Measurements from ENCODE around the gene TRIM14.
"Not testable (repeated sequence)": the region's sequence is repeated elsewhere in the genome, so short reads cannot be mapped to it uniquely, and the experiment has no call there.

The TRIM14 gene

GRCh38 chr9:98140503-98140902 lies 21.5 kb upstream of the TRIM14 start:
- DNase-seq (ENCODE audit: low spot score) = no peak

- DNase-seq (ENCODE audit: low spot score) = no peak
Measured at GRCh38 chr9:98136489-98136888, 17.5 kb upstream of the TRIM14 start.

DNA sequence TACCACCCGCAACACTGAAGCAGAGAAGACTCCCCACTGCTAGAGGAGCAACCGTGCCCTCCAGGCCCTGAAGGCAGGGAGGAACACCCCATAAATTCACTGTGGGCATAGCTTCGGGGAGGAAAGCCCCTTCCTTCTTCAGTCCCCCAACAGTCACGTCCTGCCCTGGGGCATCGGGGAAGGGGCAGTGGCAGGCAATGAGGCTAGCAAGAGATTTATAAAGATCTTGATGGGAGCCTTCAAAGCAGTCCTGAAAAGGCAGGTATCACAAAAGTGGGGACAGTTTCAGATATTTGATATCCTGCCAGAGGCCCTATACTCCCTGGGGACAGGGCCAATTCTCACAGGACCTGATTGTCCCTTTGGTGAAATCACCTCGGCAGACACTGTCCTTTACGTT lies 16.9 kb upstream of the TRIM14 start:
- no peak for DNase-seq (ENCODE audit: low spot score)

- no peak for DNase-seq (ENCODE audit: low spot score)
Measured at GRCh38 chr9:98135558-98135934, 16.5 kb upstream of the TRIM14 start.

DNA sequence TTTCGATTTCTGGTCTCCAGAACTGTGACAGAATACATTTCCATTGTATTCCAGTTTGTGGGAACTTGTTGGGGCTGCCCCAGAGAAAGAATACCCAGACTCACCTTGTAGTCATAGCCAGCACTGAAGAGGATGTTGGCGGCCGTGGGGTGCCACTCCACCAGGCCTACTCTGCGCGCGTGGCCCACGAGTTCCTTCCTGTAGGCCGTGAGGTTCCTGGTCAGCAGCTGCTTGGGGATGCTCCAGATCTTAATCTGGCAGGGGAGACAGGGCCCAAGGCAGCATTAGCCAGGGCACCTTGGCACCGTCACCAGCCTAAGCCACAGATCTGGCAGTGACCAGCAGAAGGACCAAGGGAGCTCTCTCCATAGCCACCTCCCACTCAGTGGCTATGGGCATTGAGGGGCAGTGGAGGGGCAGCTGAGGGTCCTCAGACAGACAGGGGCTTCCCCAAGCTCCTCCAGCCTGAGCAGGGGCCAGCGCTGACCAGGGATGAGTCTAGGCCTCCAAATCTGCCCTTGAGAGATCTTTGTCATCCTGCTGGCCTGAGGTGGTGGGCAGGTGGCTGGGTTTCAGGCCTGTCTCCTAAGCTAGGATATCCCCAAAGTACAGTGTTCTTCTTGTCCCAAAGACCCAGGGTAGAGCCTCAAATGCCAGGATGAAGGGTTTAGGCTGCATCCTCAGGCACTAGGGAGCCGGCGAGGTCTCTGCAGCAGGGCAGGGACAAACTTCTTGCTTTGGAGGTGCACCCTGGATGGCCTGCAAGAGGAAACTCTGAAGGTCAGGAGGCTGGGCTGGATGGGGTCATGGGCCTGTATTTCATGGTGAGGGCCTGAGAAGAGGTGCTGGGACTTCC lies 15.9 kb upstream of the TRIM14 start:
- DNase-seq (ENCODE audit: low spot score) = no peak

GRCh38 chr9:98132806-98133631 lies 14.0 kb upstream of the TRIM14 start:
- DNase-seq (ENCODE audit: low spot score) = peak; percentile 84

- no peak for DNase-seq (ENCODE audit: low spot score)
Measured at GRCh38 chr9:98132158-98132557, 13.1 kb upstream of the TRIM14 start.

GRCh38 chr9:98130576-98131228 lies 11.7 kb upstream of the TRIM14 start:
- DNase-seq (ENCODE audit: low spot score) = no peak

- not testable (repeated sequence) for DNase-seq (ENCODE audit: low spot score)
Measured at GRCh38 chr9:98130060-98130459, 11.0 kb upstream of the TRIM14 start.

DNA sequence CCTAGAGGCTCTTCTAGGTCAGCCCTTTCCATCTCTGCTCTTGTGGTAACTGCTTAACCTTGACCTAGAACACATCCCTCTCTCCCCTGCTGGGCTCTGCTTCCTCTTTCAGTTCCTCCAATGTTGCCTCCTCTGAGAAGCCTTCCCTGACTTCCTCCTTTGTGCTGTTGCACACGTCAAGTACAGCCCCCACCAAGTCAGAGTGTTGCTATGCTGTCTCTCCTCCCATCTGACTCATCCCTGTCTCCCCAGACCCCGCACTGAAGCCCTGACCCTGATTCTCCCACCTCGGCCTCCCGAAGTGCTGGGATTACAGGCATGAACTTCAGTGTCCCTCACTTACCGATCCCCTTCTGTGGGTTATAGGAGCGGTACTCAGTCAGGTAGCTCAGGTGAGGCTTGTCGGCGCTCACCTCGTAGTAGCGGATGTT lies 10.4 kb upstream of the TRIM14 start:
- no peak for DNase-seq (ENCODE audit: low spot score)

DNA sequence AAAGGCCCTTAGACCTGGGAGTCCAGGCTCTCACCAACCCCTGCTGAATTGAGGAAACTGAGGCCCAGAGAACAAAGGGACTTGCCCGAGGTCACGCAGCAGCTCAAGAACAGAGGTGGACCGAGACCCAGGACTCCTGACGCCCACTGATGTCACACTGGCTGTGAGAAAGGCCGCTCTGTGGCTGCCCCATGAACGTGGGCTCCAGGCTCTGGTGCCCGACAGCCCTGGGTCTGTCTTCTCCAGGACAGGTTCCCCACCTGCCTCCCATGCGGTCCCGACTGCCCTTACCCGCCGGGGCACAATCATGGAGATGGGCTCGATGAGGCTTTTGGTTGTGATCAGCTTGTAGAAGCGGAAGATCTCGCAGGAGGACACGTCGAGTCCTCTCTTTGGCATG lies 9.3 kb upstream of the TRIM14 start:
- DNase-seq (ENCODE audit: low spot score) = no peak

DNA sequence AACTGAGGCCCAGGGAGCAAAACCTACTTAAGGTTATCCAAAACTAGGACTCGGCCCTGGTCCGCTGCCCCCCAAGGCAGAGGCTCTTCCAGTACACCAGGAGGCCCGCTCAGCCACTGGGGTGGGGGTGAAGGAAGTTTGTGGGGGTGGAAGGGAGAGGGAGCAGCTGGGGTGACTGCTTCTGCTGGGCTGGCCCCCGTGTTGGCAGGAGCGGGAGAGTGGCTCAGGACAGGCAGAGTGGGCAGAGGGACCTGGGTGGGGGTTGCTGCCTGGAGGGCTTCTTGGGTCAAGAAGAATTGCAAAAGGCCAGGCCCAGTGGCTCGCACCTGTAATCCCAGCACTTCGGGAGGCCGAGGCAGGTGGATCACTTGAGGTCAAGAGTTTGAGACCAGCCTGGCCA lies 8.2 kb upstream of the TRIM14 start:
- no peak for DNase-seq (ENCODE audit: low spot score)

DNA sequence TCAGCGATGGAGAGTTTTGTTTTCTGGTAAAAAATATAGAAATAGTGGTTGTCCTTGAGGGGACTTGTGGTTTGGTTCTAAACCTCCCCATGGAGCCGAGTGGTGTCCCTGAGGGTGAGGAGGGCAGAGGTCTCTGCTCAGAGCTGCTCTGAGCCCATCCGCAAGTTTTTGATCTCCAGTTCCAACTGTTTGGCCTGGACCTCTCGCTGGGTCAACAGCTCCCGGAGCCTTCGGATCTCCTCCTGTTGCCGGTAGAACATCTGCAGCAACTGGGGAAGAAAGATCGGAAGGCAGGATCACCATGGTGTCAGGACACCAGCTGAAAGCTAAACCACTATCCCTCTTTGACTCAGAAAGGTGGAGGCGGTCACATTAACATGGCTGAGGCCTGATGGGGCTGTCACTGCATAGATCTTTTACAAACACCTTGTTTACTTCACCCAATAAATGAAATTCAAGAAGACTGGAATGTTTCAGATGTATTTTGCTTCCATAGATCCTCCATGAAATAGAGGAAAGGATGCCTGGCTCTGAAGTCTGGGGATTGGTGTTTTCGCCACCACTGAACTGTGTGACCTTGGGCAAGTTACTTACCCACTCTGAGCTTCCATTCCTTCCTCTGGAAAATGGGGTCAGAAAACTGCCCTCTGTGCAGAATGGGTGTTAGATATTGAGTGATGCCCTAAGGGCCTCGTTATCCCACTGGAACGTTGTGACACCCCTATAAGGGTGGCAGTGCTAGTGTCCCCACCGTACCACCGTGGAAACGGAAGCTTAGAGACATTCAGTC lies 5.8 kb upstream of the TRIM14 start:
- DNase-seq (ENCODE audit: low spot score) = no peak

GRCh38 chr9:98124091-98124490 lies 5.1 kb upstream of the TRIM14 start:
- DNase-seq (ENCODE audit: low spot score) = not testable (repeated sequence)

GRCh38 chr9:98121058-98121457 lies 2.0 kb upstream of the TRIM14 start:
- no peak for DNase-seq (ENCODE audit: low spot score)

- no peak for DNase-seq (ENCODE audit: low spot score)
Measured at GRCh38 chr9:98120476-98120875, 1.5 kb upstream of the TRIM14 start.

DNA sequence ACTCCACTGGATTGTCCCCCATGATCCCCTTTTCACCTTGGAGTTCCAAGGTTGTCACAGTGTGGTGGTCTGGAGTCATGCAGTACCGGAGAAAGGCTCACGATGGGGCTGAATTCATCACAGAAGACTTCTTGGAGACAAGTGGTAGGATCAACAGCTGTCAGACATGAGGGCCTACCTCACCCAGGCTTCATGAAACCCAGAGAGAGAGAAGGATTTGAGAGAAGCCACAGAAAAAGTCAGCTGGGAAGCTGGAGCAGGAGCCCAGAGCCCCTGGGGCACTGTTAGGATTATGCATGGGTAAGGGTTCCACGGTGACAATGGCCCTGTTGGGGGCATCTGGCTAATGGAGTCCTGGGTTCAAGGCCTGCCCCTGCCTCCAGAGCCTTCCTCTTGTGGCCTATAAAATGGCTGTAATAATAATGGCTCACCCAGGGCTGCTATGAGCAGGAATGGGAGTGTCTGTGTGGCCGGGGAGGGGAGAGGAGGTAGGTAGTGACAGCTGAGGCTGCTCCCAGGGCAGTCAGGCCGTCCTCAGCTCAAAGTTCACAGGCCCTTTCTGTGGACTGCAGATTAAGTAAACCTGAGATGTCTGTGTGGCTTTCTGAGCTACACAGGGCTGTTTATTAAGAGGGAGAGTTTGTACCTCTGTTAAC lies 910 bp downstream of the TRIM14 start:
- DNase-seq (ENCODE audit: low spot score) = no peak

GRCh38 chr9:98117097-98117496 lies 1.9 kb downstream of the TRIM14 start:
- DNase-seq (ENCODE audit: low spot score) = not testable (repeated sequence)

DNA sequence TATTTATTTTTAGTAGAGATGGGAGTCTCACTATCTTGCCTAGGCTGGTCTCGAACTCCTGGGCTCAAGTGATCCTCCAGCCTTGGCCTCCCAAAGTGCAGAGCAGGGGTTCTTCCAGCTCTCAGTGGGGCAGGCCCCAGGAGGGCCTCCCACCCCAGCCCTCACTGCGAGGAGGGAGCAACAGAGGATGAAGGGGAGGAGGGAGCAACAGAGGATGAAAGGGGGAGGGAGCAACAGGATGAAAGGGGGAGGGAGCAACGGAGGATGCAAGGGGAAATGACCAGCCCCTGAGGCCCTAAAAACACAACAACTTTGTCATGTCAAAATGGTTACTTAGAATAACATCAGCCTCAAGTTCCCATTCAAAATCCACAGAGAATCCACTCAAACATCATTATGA lies 10.0 kb downstream of the TRIM14 start:
- DNase-seq (ENCODE audit: low spot score) = no peak

DNA sequence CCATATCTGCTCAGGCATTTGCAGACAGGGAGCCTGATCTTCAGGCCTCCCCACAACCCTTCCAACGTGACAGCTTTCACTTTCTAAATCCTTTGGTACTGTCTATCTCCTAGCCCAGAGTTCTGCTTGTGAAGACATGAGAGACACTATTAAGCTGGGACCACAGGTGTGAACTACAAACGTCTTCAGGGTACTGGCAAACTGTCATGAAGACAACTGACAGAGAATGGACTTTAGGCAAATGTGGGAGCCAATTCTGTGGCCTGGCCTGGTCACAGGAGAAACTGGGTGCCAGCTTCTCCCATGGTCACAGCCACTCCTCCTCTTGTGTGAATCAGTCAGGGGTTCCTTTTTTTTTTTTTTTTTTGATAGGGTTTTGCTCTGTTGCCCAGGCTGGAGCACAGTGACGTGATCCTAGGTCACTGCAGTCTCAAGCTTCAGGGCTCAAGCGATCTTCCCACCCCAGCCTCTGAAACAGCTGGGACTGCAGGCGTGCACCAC lies 10.4 kb downstream of the TRIM14 start:
- DNase-seq (ENCODE audit: low spot score) = no peak

DNA sequence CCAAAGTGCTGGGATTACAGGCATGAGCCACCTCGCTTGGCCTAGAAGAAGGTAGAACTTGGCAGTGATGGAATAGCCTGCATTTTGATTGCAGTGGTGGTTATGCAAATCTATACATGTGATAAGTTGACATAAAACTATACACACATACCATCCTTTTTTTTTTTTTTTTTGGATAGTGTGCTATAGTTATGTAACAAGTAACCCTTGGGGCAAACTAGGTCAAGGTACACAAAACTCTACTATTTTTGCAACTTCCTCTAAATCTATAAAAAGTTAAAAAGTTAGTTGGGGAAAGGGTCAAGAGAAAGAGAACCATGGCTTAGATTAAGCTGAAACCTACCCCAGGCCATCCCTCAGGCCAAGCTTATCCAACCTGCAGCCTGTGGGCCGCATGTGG lies 11.1 kb downstream of the TRIM14 start:
- DNase-seq (ENCODE audit: low spot score) = no peak

Measured in D341Med (cell line).